GM21447 (cell line): ENCODE measurements around the gene DOCK1.

Source experiments
- ATAC-seq: cut with Tn5 transposase; IDR thresholded peaks from one replicate; pipeline ENCODE4 v1.9.1; 2021; ENCODE audit not compliant: unreplicated experiment

DOCK1 gene

DNA sequence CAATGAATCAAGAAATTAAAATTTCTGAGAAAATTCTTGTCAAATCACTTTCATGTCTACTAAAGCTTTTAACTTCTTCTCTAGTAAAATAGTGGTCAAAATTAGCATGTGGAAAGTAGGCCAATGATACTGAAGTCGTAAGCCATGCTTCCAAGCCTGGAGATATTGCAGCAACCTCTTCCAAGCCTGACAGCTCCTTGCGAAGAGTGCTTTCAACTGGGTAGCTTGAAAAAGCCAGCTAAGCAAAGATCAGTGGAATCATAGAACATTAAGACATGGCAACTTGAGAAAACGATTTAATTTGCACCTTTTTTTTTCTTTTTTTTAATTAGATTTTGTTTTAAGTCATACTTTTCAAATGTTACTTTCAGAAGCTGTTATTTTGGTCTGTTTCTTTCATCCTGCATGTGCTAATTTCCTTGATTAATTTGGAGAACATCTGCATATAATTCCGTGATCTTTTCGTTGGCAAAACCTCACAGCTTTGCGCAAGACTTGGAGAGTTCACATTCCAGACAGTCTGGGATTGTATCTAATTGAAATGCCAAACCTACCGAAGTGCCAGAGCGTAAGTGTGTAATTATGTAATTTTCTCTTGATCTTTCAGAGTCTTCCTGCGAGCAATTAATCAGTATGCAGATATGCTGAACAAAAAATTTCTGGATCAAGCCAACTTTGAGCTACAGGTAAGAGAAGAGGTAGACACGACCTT, 433.3 kb downstream of the DOCK1 start:
- no peak for ATAC-seq

DNA sequence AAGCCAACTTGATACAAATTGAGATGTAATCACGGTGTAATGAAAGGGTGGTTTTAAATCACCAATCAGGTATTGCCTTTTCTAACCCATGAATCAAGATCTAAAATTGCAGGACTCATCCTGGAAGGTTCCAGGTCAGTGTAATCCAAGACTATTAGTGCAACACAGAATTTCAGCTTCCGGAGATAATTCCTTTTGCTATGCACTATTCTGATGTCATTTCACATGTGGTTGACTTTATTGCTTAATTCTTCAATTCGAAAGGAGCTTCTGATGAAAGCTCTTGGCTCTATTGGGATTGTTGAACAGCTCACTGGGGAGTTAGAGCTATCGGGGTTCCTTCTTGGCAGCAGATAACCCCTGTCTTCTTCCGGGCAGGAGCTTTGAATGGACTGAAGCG, 438.6 kb downstream of the DOCK1 start:
- no peak for ATAC-seq

DNA sequence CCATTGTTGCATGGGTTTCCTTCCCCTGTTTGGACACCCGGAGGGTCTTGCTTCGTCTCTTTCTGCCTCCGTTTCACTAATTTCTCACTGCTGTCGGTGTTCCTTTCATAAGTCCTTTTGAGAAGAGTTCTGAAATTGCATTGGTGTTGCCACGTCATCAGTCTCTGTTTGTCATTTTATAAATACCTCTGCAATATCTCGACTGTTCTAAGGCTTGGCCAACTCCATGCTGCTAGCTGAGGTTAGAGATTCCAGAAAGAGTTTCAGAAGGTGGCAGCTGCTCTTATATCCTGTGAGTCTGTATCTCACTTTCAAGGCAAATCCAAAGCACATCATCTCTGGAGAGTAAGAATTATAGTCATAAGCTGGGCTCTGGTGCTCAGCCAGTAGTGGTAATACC, 439.1 kb downstream of the DOCK1 start:
- ATAC-seq, result no peak

DNA sequence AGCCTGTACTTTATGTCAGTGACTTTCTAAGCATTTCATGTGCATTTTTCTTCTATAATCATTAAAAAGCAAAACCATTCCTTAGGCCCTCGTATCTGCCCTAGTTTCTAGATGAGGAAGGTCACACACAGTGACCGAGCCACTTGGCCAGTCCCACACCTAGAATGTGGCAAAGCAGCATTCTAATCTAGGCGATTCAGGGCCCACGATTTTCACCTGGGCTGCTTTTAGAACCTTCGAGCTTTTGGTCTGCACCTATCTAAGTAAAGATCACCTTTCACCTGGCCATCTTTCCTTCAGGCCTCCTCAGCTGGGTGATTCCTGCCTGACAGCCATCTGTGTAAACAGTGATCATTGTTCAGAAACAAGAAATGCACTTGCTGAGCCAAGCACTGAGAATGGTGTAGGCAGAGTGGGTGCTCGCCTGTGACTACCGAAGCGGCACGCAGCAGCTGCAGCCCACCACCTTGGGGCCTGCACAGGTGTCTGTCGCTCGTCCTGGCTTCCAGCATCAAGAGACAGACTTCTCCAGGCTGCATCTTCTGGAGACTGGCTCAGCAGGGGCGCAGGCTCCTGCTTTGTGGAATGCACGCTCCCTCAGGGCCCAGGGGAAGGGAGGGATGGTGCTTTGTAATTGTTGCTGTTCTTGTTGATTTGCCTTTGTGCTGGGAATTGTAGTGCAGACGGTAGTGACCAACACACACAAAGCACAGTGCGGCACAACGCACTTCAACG, 440.2 kb downstream of the DOCK1 start:
- no peak for ATAC-seq

DNA sequence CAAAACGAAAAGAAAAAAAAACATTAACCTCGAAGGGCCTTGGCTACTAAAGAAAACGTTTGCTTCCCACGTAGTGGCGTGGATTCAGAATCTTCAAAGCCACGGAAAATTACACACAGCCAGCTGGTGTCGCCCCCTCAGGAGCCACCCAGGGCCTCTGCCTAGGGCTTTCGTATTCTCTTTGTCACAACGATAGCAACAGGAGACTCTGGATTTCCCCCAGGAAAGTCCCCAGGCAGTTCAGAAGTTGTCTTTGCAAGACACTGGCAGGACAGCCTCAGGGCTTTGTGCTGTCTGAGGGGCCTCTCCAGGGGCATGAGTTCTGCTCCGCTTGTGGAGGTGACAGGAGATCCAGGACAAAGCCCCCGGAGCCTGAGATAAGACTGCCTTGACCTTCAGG, 441.4 kb downstream of the DOCK1 start:
- ATAC-seq, result no peak

DNA sequence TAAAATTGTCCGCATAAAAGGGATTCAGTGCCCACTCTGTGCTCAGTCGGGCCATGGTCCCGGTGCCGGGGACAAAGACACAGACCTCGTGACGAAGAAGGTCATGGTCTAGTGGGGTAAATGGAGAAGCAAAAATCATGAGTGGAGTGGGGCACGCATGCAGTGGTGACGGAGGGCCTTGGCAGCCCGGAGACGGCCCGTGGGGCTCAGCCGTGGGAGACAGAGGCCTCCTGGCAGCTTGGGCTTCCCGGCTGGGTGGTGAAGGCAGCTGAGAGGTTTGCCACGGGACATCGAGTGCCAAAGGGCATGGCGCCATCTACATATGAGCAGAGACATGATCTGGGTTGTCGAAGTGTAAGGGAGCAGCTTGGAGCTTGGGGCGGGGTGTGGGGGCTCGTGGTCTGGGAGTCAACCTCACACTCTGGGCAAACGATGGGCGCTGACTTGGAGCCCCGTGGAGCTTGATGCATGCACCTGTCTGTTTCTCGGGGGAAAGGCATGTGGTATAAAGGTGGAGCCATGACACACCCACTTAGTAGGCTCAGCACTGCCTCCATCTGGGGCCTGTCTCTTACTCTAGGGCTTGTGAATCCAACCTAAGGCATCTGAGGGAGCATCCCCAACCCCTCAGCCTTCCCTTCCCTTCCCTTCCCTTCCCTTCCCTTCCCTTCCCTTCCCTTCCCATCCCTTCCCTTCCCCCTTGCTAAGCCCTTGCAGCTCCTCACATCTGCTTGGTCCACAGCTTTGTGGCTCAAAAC, 442.2 kb downstream of the DOCK1 start:
- no peak for ATAC-seq

DNA sequence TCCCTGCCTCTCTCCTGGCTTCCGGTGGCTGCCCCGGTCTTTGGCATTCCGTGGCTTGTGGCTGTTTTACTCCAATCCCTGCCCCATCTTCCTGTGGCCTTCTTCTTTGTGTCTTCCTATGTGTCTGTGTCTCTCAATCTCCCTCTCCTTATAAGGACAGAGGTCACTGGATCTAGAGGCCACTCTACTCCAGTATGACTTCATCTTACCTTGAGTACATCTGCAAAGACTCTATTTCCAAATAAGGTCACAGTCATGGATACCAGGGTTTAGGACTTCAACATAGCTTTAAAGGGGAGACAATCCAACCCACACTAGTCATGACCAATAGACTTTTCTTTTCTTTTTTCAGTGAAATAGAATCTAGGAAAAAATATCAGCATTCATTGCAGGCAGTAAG, 444.5 kb downstream of the DOCK1 start:
- ATAC-seq, result no peak

DNA sequence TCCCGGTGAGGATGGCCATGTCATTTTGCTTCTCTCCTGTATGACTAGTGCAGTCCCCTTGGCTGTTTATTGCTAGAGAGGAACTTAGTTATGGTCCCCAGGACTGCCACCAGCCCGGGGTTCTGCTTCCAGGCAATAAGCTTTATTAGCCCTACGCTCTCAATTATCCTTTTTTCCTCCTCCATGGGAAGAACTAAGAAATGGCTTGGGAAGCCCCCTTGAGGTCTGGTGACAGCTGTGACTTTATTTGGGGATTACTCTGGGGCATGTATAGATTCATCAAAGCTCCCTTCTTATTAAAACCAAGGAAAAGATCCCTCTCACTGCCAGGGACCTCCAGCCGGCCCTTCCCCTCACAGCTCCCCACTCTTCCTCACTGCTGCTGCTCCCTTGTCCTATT, 446.3 kb downstream of the DOCK1 start:
- no peak for ATAC-seq

DNA sequence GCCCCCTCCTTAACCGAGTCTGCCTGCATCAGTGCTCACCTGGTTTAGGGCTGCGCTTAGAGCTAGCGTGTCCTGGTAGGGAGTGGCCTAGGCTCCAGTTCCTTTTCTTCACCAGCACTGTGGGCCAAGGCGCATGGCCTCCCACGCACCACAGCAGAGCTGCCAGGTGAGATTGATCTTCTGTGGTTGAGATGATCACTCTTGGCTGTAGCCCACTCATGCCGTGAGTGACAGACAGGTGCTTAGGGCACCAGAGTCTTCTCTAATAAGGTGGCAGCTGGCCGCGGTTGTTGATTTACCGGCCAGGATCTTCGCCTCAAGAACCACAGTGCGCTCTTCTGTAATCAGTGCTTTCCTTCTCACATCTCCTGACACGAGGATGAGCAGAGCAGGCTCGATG, 448.3 kb downstream of the DOCK1 start:
- ATAC-seq, result no peak

DNA sequence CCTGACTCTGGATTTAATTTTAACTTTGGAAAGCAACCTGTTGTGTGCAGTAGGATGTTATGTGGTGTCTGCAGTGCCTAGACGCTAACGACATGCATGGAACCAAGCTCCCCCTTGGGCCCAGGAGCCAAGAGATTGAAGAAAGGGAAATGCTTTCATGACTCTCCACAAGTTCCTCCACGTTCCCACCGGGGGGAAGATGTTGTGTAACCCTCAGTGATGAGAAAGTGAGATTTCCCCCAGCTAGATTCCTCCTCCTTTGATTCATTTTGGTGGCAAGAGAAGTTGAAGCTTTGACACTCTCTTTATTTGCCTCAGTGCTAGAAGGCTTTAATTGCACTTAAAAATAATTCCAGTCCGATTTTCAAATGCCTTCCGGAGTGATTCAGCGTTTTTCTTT, 449.0 kb downstream of the DOCK1 start:
- no peak for ATAC-seq

DNA sequence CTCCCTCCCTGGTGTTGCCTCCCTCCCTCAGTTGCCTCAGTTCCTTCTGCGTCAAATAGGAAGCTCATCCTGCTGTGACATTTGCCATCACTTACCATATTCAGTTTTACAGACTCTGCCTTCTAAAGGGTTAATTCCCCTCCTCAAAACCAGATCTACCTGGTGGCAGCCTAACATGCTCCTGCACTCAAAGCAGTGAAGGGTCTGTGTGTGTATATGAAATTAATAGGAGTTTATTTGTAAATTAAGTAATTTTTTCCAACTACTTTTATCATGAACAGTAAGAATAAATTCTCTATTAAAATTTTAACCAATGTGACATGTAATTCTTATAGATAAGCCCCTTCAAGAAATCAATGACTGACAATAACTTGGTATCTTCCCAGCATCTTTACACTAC, 449.8 kb downstream of the DOCK1 start:
- ATAC-seq, result no peak

DNA sequence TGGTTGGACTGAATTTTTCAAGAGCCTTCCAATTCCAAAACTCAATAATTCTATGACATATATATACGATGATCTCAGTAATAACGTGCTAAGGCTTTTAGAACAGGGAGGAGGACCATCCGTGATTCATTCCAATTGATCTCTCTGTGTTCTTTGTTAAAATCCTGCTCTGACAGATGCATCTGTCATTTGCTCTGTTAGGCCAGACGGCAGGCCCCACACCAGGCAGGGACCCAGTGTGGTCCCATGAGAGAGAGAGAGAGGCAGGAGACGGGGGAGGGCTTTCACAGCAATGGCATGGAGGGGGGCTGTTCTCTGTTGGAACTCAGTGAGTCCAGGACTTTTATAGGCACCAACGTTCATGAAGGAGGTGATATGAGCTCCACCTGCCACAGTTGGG, 451.1 kb downstream of the DOCK1 start:
- ATAC-seq, result no peak

DNA sequence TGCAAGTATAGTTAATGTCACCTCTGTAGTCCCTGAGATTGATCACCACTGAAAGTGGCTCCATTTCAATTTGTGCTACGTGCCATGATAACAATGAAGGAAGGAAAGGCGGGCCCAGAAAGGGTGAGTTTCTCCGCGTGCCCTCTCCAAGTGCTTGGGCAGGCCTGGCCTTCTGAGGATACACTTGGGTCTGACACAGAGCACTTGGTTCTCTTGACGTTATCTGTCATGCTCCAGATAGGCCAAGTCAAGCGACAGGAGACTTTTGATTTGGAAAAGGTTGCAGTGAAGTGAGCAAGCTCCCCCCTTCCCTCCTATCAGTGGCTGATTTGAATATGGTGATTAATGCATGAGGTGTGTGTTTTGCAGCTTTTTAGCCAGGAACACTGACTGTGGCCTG, 452.0 kb downstream of the DOCK1 start:
- no peak for ATAC-seq

DNA sequence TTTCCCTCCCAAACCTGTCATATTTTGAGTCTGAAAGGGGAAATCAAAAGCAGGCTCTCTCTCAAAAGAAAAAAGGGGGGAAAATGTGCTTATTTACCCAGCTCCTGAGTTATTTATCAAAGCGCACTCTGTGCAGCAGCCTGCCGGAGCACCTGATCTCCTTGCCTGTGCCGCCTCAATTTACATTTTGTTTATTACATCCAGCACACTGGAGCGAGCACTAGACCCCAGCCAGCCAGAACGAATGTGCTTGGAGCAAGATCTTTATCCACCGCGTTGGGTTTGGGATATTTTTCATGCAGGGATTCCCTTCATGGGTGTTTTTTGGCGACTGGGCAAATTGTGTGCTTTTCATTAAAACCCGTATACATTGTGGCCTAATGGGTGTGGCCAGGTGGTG, 453.1 kb downstream of the DOCK1 start:
- no peak for ATAC-seq

DNA sequence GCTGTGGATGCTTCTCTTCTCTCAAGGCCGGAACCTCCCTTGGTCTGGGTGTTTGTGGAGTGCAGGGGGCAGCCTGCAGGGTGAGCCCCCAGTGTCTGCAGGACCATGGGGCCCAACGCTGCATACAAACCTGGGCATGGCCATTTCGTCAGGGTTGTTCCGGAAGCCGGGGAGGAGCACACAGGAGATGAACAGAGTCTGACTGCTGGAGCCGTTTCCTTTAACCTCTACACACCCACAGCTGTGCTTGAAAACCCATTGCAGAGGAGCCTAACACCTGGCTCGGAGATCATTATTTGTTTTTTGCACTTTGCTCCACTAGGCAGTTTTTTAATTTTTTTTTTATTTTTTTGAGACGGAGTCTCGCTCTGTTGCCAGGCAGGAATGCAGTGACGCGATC, 458.8 kb downstream of the DOCK1 start:
- no peak for ATAC-seq

DNA sequence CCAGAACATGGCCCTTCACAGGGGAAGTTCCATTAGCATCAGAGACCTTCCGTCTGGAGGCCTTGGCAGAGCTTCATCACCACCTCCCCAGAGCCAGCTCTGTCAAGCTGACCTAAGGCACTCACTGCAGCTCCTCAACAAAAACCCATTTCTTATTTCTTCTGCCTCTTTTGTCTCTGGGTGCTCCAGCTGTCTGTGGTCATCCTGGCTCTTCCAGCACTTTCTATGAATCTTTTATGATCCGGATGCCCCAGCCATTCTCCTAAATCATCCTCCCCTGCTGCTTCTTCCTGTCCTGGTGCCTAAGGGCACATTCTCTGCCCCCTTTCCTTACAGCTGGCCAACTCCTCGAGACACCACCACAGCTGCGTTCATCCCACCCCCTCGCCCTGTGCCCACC, 462.9 kb downstream of the DOCK1 start:
- ATAC-seq, result no peak

DNA sequence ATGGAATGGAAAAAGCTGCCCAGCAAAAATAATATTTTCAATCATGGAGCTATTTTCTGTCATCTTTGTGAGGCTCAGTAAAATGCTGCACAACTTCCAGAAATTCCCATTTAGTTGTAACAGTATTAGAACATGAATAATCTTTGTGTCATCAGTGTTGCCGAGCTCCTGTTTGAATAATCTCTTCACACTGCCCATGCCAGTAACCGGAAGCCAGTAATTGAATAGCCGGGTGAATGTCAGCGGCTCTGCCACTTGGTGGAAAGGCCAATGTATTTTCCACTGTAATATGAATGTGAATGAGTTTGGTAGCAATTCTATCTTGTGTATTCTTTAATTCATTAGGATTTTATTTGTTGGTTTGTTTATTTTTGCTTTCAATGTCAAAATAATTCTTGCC, 463.7 kb downstream of the DOCK1 start:
- ATAC-seq, result no peak

DNA sequence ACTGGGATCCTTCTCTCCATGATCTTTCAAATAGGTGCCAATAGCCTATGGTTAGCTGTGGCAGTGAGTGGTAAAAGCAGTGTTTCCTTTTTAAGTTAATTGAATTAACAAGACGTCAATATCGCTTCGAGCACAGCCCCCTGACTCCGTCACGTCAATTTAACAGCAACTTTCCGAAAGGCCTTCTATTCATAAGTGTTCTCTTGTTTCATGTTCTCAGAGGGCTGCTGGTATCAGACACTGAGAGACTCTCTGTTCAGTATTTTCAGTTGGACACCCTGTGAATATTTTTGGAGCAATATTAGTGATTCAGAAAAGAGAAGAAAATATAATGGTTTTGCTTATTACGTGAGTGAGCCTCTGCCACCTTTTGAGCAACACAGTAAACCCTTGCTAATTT, 465.4 kb downstream of the DOCK1 start:
- ATAC-seq, result no peak

DNA sequence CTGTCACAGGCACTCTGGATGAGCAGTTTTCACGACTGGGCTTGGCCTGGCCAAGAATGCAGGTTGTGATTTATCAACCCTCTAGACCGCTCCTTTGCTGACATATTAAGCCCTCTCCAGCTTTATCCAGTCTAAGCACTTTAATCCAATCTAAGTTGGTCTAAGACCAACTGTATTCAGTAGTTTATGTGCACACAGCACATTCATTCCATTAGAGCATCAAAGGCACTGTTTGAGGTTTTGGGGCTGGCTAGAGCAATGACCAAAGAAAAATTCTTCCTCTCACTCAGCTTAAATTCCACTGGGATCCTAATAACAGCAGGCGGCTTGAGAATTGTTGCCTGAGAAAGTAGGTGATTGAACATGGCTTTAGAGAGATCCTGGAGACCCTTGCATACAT, 467.1 kb downstream of the DOCK1 start:
- ATAC-seq, result no peak

DNA sequence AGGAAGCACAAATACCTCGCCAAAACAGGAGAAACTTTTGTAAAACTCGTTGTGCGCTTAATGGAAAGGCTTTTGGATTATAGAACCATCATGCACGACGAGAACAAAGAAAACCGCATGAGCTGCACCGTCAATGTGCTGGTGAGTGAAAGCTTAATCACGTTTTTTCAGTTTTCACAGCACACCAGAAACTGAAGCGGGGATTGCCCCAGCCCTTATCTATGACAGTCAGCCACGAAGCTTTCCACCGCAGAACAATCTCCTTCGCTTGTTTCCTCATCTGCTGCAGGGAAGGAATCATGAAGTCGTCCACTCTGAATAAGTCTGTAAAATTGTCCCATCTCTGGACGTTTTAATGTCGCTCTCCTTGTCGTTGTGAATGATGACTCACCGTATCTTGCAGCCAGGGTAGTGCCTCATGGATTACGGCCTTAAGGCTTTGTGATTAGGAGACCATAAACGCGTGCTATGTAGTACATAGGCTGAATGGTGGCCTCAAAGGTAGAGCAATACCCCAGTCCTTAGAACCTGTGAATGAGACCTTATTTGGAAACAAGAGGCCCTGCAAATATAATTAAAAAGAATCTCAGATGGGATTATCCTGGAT, 468.9 kb downstream of the DOCK1 start:
- no peak for ATAC-seq

DNA sequence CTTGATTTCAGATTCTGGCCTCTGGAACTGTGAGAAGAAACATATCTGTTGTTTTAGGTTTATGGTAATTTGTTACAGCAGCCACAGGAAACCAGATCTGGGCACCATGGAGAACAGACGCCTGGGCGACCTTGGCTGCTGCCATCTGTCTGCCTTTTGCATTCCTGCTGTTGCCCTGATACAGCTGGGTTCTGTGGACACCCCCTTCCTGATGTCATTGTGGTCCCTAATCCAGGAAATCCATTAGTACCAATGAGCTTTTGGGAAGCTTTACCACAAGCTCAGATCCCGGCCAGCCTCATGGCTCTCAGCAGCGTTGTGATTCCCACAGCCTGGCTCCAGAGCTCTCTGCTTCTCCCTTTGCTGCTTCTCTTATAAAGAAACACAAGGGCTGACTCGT, 469.7 kb downstream of the DOCK1 start:
- ATAC-seq, result no peak

DNA sequence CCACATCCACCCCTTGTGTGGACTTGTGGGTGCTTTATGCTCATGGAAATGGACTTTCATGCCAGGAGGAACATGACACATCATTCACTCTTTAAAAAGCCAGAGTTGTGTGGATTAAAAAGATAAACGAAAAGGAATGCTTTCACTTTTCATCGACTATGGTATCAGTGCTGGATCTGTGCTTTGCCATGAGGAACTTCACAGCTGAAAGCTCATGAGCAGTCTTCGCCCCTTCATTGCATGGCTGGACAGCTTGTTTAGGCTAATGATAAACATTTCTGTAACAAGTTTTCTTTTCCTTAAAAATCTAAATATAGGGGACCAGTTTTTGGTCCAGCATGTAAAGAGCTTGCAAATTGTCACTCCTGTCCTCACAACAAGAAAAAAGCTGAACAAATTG, 470.2 kb downstream of the DOCK1 start:
- no peak for ATAC-seq
